Measurements from ENCODE around the gene NIN.

DNA sequence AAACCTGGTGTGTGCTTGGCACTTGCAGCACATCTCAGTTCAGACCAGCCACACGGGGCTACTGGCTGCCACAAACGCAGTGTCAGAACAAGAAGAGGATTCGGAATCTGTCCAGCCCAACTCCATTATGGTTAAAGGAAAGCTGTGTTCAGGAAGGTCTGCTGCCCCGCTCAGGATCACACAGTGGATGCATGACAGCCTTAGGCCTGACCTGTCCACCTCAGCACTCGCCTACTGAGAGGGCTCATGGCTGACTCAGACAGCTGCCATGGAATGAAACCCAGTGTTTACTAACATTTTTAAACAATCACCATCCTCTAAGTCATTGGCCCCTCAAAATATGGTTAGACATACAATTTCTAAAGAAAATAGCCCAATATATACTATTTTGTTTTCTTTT is 5.6 kb upstream of the NIN start:
- TF ChIP-seq, protein P1, sequence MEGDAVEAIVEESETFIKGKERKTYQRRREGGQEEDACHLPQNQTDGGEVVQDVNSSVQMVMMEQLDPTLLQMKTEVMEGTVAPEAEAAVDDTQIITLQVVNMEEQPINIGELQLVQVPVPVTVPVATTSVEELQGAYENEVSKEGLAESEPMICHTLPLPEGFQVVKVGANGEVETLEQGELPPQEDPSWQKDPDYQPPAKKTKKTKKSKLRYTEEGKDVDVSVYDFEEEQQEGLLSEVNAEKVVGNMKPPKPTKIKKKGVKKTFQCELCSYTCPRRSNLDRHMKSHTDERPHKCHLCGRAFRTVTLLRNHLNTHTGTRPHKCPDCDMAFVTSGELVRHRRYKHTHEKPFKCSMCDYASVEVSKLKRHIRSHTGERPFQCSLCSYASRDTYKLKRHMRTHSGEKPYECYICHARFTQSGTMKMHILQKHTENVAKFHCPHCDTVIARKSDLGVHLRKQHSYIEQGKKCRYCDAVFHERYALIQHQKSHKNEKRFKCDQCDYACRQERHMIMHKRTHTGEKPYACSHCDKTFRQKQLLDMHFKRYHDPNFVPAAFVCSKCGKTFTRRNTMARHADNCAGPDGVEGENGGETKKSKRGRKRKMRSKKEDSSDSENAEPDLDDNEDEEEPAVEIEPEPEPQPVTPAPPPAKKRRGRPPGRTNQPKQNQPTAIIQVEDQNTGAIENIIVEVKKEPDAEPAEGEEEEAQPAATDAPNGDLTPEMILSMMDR (IDR thresholded peaks at IDR 0.05; ENCODE audit: borderline replicate concordance, extremely low read depth, low read length, poor library complexity, severe bottlenecking) = no peak
- no peak for TF ChIP-seq EZH2 (IDR thresholded peaks at IDR 0.05; ENCODE audit: borderline replicate concordance, low read depth, low read length, severe bottlenecking)

Measured in DND-41 (cell line).